NCI-H2196 (cell line): ENCODE data around the gene CARD9.
A peak's percentile ranks its signal among the peaks of the same experiment; 100 is the strongest.

Source experiments
- DNase-seq: peaks from one replicate; lab custom pipeline; 2025; ENCODE audit not compliant: unreplicated experiment; lab: John Stamatoyannopoulos, UW

CARD9 gene

DNA sequence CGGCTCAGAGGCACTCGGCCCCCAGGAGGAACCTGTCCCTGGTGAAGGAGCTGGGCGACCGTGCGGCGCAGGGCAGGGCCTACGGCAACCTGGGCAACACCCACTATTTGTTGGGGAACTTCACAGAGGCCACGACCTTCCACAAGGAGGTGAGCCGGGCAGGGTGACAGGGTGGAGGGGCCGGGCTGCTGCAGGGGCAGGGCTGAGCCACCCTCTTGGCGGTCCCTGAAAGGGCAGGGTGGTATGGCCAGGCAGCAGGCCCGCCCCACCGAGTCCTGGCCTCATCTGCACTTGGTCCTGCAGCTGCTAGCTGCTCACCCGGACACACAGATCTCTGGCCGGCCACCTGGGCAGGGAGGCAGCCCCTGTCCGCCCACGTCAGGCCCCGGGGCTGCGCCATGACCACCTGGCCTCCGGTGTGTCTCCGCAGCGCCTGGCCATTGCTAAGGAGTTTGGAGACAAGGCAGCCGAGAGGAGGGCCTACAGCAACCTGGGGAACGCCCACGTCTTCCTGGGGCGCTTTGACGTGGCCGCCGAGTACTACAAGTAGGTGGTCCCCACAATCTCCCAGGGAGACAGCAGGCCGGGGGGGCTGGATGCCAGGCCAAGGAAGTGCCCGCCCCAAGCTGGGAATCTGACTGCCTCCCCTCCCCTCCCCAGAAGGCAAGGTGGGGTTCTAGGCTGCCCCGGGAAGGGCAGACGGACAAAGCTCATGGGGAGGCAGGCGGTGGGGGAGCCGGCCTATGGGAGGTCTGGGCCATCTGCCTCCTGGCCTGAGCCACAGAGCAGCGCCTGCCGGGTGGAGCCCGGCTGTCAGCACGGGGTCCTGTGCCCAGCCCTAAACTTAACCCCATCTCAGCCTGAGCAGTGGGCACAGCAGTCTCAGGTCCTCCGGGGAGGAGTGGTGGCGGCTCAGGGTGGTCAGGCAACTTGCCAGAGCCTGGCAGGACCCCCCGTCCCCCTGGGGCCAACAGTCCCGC is 35.8 kb downstream of the CARD9 start:
- DNase-seq, result no peak

DNA sequence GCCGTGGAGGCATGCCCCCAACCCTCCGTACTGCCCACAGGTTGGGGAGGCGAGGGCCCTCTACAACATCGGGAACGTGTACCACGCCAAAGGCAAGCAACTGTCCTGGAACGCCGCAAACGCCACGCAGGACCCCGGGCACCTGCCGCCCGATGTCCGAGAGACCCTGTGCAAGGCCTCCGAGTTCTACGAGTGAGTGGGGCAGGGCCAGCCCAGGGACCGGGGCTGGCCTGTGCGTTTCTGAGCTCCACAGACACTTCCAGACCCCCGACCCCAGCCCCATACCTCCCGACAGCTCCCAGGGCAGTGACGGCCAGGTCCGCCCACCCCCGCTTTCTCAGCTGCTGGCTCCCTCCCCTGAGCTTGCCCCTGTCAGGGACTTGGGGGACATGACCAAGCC is 36.6 kb downstream of the CARD9 start:
- DNase-seq, result no peak

DNA sequence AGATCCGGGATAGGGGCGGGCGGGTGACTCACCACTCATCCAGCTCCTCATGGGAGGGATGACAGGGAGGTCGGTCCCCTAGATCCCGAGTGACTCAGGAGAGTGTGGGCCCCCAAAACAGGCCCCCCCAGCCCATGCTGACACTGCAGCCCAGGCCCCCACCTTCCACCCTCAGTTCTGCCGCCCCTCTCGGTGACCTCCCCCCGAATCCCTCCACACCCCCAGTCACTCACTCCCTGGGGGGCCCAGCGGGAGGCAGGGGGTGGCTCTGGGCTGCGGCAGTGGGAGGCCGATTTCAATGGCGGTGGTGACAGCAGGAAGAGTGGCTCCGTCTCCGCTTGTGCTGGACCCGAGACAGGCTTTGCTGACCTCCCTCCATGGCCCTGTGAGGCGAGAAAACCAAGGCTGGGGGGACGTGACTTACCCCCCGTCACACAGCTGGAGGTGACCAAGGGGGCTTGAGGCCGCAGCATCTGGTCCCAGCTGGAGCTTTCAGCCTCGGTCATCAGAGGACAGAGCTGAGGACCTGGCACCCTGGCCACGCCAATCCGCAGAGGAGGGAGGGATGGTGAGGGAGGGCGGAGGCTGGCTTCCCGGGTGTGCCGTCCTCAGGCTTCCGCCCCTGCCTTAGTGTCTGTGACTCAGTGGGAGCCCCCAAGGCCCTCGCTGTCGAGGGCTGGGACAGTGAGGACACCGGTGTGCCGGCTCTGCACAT is 37.2 kb downstream of the CARD9 start:
- DNase-seq, result no peak

DNA sequence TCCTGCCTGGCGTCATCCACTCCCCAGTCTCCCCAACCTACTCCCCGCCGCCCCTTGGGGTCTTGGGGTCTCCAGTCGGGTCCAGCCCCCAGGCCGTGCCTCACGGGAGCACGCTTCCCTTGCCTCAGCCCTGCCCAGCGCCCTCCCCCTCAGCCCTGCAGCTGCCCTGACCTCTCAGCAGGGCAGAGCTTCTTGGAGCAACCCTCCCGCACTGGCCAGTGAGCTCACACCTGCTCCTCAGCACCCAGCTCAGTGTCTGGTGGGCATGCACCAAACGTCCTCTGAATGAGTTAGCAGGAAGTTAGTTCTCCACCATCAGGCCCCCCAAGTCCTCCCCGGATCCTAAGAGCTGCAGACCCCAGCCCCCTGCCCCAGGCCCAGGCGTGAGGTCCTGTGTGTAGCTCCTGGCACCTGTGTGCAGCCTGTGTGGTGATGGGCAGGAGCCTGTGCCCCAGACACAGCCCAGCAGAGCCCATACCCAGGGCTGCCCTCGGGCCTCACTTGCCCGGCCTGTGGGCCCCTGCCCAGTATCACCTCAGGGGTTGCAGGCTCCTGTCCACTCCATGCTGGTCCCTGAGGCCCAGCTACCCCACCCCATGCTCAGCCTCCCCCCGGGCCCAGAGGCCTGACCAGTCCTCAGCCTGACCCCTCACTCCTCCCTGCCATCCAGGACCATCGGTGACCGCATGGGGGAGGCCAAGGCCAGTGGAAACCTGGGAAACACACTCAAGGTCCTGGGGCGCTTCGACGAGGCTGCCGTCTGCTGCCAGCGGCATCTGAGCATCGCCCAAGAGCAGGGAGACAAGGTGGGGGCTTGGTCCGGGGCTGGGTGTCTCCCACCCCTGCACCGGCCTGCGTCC is 37.9 kb downstream of the CARD9 start:
- no peak for DNase-seq

DNA sequence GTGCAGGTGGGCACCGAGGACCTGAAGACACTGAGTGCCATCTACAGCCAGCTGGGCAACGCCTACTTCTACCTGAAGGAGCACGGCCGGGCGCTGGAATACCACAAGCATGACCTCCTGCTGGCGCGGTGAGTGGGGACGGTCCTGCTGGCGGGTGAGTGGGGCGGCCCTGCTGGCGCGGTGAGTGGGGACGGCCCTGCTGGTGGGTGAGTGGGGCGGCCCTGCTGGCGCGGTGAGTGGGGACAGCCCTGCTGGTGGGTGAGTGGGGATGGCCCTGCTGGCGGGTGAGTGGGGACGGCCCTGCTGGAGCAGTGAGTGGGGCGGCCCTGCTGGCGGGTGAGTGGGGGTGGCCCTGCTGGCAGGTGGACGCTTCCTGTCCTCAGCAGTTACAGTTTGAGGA is 38.9 kb downstream of the CARD9 start:
- DNase-seq, result no peak

DNA sequence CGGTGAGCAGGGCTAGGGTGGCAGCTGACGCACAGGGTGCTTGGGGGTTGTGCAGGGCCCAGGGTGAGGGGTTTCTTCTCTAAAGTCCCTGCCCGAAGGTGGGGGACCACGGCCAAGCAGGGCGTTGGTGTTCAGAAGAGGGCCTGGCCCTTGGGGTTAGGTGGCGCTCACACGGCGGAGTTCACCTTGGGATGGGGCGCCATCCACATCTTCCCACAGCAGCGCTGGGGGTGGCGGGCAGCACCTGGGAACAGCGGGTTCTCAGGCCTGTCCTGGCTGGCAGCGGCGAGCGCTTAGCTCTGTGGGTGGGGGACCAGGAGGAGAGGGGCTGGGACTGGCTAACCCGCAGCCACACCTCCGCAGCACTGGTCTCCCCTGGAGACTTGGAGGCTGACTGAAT is 40.0 kb downstream of the CARD9 start:
- DNase-seq, result no peak

DNA sequence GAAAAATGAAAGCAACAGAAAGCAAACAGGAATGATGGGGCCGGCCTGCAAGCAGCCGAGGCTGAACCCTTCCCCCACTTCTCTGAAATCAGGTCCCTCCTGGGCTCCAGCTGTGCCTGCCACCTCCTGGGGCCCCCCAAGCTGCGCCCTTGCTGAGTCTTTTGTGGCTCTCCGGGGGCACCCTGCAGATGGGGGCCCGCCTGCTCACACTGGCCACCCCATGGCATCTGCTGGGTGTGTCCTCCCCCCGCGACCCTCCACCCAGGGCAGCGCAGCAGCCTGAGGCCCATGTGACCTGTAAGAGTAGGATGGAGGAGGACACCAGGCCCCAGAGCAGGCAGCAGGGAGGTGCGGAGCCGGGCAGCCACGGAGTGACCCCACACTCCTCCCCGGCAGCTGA is 40.4 kb downstream of the CARD9 start:
- no peak for DNase-seq

DNA sequence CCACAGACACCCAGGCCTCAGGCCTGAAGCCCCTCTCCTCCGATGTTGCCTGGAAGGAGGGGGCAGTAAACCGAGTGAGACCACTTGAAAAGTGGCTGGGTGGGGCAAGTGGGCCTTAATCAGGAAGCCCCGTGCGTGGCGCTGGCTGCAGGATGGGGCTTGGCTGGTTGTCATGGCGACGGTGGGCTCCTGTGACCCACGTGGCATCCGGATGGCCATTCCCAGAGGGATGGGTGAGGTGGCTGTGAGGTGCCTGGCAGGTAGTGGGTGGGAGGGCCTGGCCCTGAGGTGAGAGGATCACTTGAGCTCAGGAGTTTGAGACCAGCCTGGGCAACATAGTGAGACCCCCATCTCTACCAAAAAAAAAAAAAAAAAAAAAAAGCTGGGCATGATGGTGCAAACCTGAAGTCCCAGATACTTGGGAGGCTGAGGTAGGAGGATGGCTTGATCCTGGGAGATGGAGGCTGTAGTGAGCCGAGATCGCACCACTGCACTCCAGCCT is 40.9 kb downstream of the CARD9 start:
- DNase-seq, result no peak

DNA sequence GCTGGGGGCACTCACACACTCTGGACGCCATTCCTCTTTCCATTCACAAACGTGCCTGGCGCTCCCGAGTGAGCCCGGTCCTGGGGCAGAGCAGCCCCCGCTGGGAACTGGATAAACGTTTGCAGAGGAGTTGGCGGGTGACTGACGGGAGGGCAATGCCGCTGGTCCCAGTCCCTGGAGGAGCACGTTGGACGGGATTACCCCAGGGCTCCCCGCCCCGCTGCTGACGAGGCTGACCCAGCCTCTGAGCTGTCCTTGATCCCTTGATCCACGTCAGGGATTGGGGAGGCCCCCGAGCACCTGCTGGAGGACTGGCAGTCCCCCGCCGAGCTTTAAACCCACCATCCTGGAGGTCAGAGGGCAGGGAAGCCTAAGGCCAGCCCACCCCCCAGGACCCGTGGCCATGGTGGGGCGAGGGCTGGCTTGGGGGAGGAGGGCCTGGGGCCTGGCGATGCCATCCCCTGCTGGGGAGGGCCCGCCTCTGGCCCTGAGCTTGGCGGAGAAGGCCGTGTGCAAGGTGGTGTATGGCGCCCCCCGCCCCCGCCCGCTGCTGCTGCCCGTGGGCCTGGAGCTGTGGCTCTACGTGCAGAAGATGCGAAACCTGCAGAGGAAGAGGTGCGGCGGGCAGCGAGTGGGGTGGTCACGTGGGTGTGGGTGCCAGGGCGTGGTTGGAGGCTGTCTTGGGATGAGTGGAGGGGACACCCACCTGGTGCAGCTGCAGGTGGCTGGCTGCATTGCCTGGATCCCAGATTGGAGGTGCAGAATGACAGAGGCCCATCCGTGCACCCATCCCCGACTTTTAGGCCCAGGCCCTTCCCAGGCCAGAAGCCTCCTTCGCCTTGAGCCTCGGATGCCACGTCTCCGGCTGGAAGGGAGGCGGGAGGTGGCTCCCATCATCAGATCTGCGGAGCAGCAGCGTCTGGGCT is 41.6 kb downstream of the CARD9 start:
- DNase-seq, result no peak

DNA sequence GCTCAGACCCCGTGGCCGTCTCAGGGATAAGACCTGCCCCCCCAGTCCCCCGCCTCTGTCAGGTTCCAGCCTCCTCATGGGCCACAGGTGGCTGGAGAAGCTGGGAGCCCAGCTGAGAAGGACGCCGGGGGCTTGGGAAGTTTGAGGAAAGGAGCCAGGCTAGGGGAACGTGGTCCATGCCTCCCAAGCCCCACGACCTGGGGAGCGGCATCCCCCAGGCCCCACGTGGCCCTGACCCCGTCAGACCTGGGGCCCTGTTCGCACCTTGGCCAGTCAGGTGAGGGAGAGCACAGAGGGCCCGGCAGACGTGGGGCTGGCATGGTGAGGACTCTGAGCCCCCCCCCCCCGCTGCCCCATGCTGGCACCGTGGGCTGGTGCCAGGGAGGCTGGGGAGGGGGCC is 42.4 kb downstream of the CARD9 start:
- no peak for DNase-seq

DNA sequence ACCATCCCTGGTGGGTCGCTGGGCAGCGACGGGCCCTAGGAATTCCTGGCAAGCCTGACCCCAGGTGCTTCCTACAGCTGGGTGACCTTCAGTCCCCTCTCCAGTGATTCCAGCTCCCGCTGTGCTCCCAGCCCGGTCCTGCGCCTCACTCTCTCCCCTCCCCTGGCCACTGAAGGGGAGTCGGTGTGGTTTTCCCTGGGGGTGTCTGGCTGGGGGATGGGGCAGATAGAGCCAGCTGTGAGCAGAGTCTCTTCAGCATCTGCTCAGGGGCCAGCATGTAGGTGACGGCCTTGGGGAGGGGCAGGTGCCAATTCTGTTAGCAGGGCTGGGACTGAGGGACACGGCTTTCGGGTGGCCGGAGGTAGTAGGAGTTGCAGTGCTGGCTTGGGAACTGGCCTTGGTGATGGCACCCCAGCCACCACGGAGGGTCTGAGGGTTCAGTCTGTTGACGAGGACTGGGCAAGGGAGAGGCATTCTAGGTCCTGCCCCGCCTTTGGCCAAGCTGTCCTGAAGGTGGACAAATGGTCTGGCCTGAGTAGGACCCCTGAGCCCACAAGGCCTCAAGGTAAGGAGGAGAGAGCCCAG is 43.0 kb downstream of the CARD9 start:
- no peak for DNase-seq

DNA sequence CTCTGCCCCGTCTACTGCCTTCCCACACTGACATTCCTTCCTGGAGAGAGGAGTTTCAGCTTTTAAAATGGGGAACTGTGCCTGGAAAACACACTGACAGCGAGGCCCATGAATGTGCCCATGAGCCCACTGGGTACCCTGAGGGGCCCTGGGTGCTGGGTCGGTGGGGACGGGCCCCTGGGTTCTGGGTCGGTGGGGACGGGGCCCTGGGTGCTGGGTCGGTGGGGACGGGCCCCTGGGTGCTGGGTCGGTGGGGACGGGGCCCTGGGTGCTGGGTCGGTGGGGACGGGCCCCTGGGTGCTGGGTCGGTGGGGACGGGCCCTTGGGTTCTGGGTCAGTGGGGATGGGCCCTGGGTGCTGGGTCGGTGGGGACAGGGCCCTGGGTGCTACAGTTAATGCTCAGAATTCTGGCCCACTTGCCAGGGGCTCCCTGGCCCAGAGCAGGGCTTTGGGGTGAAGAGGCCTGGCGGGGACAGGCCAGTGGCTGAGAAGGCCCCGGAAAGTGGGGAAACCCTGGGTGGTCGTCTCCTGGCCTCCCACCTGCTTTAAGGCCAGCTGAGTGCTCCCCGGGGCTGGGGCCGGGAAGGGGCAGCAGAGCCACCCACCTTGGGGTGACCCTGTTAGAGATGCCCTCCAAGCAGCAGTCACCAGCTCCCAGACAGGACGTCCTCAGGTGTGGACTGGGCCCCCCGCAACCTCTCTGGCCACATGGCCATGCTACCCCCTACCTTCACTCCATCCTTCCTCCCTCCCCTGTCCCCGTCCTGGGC is 43.6 kb downstream of the CARD9 start:
- DNase-seq, result no peak

DNA sequence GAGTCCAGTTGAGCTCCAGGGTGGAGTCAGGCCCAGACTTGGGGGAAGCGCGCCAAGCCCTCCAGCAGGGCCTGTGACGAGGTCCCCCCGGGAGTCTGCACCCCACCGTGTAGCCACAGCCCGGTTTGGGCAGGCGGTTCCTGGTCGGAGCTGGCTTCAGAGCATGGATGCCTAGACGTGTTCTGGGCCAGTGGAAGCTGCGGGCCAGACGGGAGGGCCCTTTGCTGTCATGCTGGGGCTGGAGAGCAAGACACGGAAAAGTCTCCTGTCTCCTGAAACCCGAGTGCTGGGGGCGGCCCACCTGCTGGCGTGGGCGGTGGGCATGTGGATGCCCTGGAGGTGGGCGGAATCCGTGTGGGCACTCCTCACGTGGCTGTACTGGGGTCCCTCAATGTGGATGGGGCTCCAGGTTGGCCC is 44.2 kb downstream of the CARD9 start:
- DNase-seq, result no peak

DNA sequence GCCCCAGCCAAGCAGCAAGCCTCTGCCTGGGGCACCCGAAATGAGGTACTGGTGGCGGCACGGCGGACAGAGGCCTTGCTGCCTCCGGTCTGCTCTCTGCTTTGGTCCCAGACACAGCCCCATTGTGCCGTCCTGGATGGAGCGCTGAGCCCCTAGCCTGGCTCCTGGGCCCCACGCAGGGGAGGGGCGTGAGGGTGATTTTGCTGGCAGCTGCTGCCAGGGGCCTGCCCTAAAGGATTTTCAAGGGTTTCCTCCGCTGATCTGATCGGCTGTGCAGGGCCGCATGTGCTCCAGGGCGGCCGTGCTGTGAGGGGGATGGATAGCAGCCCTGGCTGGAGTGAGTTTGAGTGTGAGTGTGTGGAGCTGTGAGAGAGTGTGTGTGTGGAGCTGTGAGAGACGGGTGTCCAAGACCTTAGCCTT is 44.8 kb downstream of the CARD9 start:
- DNase-seq, result no peak

DNA sequence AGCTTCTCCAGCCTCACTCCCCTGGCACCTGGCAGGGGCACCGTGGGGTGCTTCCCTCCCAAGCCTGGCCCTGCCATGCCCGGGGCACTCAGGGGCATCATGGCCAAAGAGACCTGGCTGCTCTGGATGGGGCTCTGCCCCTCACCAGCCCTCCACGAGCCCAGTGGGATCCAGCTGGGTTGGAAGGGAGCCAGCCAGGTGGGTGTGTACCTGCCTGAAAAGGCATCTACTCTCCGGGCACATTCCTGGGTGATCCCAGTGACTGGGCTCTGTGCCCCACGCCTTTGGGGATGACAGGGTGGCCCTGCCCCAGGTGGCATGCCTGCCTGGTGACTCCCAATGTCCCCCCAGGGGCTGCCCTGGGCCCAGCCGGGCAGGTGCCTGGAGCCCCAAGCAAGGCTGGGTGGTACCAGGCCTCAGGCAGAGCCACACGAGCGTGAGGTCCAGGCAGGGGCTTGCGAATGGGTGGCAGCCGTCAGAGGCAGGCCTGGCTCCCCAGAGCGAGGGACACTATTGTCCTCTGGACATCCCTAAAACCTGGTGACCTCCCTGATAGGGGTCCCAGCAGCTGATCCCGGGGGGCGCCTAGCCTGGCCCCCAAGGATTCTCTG is 45.4 kb downstream of the CARD9 start:
- peak; percentile 12 for DNase-seq

DNA sequence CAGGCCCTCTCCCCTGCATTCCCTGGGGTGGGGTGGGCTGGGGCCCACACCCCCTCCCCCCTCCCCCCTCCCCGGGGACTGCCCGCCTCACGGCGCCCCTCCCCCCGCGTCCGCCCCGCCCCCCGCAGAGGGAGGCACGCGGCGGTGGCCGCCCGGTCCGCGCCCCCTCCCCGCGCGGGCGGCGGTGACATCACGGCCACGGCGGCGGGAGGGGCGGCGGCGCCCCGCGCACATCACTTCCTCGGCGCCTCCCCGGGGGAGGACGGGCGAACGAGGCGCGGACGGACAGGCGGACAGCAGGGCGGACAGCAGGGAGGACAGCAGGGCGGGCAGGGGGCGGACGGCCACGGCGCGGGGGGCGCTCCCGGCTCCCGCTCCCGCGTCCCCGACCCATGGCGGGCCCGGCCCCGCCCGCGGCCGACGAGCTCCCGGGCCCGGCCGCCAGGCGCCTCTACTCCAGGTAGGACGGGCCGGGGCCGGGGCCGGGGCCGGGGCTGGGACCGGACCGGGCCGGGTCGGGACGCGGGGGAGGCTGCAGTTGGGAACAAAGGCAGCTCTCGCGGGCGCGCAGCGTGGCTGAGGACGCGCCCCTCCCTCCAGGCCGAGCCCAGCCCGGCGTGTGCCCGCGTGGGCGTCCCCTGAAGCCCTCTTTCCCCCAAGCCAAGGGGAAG is 46.0 kb downstream of the CARD9 start, which contains the start of gene GPSM1:
Gene GPSM1, plus strand, starts transcription at position 236 of the 671 bp plus-strand sequence. Its CDS starts 157 bp downstream, at position 393.
- DNase-seq, result peak; percentile 48

DNA sequence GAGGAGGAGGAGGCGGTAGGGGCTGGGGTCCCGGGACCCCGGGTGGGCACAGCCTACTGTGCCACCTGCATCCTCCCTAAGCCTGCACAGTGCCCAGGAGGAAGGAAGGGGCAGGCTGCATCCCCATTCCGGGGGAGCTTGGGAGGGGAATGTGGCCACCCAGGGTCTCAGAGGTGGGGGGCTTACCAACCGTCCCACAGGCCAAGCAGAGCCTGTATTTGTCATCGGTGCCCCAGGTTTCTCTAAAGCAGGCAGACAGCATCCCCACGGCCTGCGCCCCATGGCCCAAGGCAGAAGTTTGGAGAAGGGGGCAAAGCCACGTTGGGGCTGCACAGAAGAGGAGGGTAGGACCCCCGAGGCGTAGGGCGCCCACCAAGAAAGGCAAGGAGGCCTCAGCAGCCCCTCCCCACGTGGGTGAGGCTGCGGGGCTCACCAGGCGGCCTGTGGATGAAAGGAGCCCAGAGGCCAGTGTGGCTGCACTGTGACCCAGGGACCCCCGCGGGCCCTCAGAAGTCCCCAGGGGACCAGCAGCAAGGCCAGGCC is 46.6 kb downstream of the CARD9 start:
- no peak for DNase-seq
